ENCODE data around the gene BANF1.

BANF1 gene

GRCh38 chr11:65981101-65981740 lies 21.1 kb upstream of the BANF1 start:
- no peak overlapping the region for H3K27ac ChIP-seq (ENCODE audit: low read depth, low read length)
- no peak overlapping the region for H3K4me3 ChIP-seq (ENCODE audit: low read depth in 1 of 2, low read length in 2 of 2)
- no peak overlapping the region for H3K9ac ChIP-seq (ENCODE audit: low read length)
- no peaks in the 10 kb centered on the region for H3K9me3 ChIP-seq (ENCODE audit: low read length)
- H3K27me3 ChIP-seq (ENCODE audit: control insufficient read depth in 1 of 2, insufficient read depth in 2 of 2, low read length in 2 of 2), result no peaks in the 10 kb centered on the region
- H3K36me3 ChIP-seq (ENCODE audit: insufficient read depth, low read length), result peaks cover 15% of the 10 kb centered on the region
- no peaks in the 10 kb centered on the region for H3K4me1 ChIP-seq (ENCODE audit: insufficient read depth, low read length)

GRCh38 chr11:65981972-65982823 lies 20.1 kb upstream of the BANF1 start:
- Histone ChIP-seq H3K9me3 (ENCODE audit: low read length) (no peaks in the 10 kb centered on the region), H3K4me3 (ENCODE audit: low read depth in 1 of 2, low read length in 2 of 2) (no peak overlapping the region), H3K27ac (ENCODE audit: low read depth, low read length) (no peak overlapping the region), H3K4me1 (ENCODE audit: insufficient read depth, low read length) (no peaks in the 10 kb centered on the region), H3K36me3 (ENCODE audit: insufficient read depth, low read length) (peaks cover 7% of the 10 kb centered on the region), H3K9ac (ENCODE audit: low read length) (no peak overlapping the region), H3K27me3 (ENCODE audit: control insufficient read depth in 1 of 2, insufficient read depth in 2 of 2, low read length in 2 of 2) (no peaks in the 10 kb centered on the region)

- Histone ChIP-seq H3K9ac (ENCODE audit: low read length) (no peak overlapping the region), H3K27me3 (ENCODE audit: control insufficient read depth in 1 of 2, insufficient read depth in 2 of 2, low read length in 2 of 2) (no peaks in the 10 kb centered on the region), H3K9me3 (ENCODE audit: low read length) (no peaks in the 10 kb centered on the region), H3K27ac (ENCODE audit: low read depth, low read length) (no peak overlapping the region), H3K36me3 (ENCODE audit: insufficient read depth, low read length) (no peaks in the 10 kb centered on the region), H3K4me3 (ENCODE audit: low read depth in 1 of 2, low read length in 2 of 2) (no peak overlapping the region), H3K4me1 (ENCODE audit: insufficient read depth, low read length) (no peaks in the 10 kb centered on the region)
Measured at GRCh38 chr11:65982824-65983588, 19.3 kb upstream of the BANF1 start.

- no peaks in the 10 kb centered on the region for H3K27me3 ChIP-seq (ENCODE audit: control insufficient read depth in 1 of 2, insufficient read depth in 2 of 2, low read length in 2 of 2)
- no peak overlapping the region for H3K4me3 ChIP-seq (ENCODE audit: low read depth in 1 of 2, low read length in 2 of 2)
- H3K27ac ChIP-seq (ENCODE audit: low read depth, low read length), result no peak overlapping the region
- no peaks in the 10 kb centered on the region for H3K4me1 ChIP-seq (ENCODE audit: insufficient read depth, low read length)
- H3K9me3 ChIP-seq (ENCODE audit: low read length), result no peaks in the 10 kb centered on the region
- no peak overlapping the region for H3K9ac ChIP-seq (ENCODE audit: low read length)
- H3K36me3 ChIP-seq (ENCODE audit: insufficient read depth, low read length), result no peaks in the 10 kb centered on the region
Measured at GRCh38 chr11:65983589-65983987, 18.7 kb upstream of the BANF1 start.

GRCh38 chr11:65987336-65987735 lies 15.0 kb upstream of the BANF1 start:
- H3K27ac ChIP-seq (ENCODE audit: low read depth, low read length), result no peak overlapping the region
- H3K27me3 ChIP-seq (ENCODE audit: control insufficient read depth in 1 of 2, insufficient read depth in 2 of 2, low read length in 2 of 2), result no peaks in the 10 kb centered on the region
- no peak overlapping the region for H3K4me3 ChIP-seq (ENCODE audit: low read depth in 1 of 2, low read length in 2 of 2)
- H3K36me3 ChIP-seq (ENCODE audit: insufficient read depth, low read length), result no peaks in the 10 kb centered on the region
- no peaks in the 10 kb centered on the region for H3K4me1 ChIP-seq (ENCODE audit: insufficient read depth, low read length)
- H3K9ac ChIP-seq (ENCODE audit: low read length), result no peak overlapping the region
- H3K9me3 ChIP-seq (ENCODE audit: low read length), result no peaks in the 10 kb centered on the region

- no peak overlapping the region for H3K27ac ChIP-seq (ENCODE audit: low read depth, low read length)
- H3K9ac ChIP-seq (ENCODE audit: low read length), result no peak overlapping the region
- H3K4me1 ChIP-seq (ENCODE audit: insufficient read depth, low read length), result no peaks in the 10 kb centered on the region
- no peaks in the 10 kb centered on the region for H3K9me3 ChIP-seq (ENCODE audit: low read length)
- no peaks in the 10 kb centered on the region for H3K36me3 ChIP-seq (ENCODE audit: insufficient read depth, low read length)
- H3K27me3 ChIP-seq (ENCODE audit: control insufficient read depth in 1 of 2, insufficient read depth in 2 of 2, low read length in 2 of 2), result no peaks in the 10 kb centered on the region
- H3K4me3 ChIP-seq (ENCODE audit: low read depth in 1 of 2, low read length in 2 of 2), result no peak overlapping the region
Measured at GRCh38 chr11:65988791-65989592, 13.3 kb upstream of the BANF1 start.

GRCh38 chr11:65992056-65992455 lies 10.2 kb upstream of the BANF1 start:
- no peak overlapping the region for H3K9ac ChIP-seq (ENCODE audit: low read length)
- H3K36me3 ChIP-seq (ENCODE audit: insufficient read depth, low read length), result peaks cover 2% of the 10 kb centered on the region
- H3K27me3 ChIP-seq (ENCODE audit: control insufficient read depth in 1 of 2, insufficient read depth in 2 of 2, low read length in 2 of 2), result no peaks in the 10 kb centered on the region
- H3K4me3 ChIP-seq (ENCODE audit: low read depth in 1 of 2, low read length in 2 of 2), result no peak overlapping the region
- no peaks in the 10 kb centered on the region for H3K4me1 ChIP-seq (ENCODE audit: insufficient read depth, low read length)
- H3K27ac ChIP-seq (ENCODE audit: low read depth, low read length), result no peak overlapping the region
- no peaks in the 10 kb centered on the region for H3K9me3 ChIP-seq (ENCODE audit: low read length)

GRCh38 chr11:65997286-65997685 lies 5.0 kb upstream of the BANF1 start:
- no peaks in the 10 kb centered on the region for H3K9me3 ChIP-seq (ENCODE audit: low read length)

GRCh38 chr11:66002648-66003225 lies 434 bp downstream of the BANF1 start:
- Histone ChIP-seq H3K9me3 (ENCODE audit: low read length) (no peaks in the 10 kb centered on the region), H3K4me3 (ENCODE audit: low read depth in 1 of 2, low read length in 2 of 2) (peak overlapping the region; percentile 98 to 100), H3K27me3 (ENCODE audit: control insufficient read depth in 1 of 2, insufficient read depth in 2 of 2, low read length in 2 of 2) (no peaks in the 10 kb centered on the region), H3K9ac (ENCODE audit: low read length) (peak overlapping the region; percentile 62), H3K36me3 (ENCODE audit: insufficient read depth, low read length) (peaks cover 43% of the 10 kb centered on the region), H3K27ac (ENCODE audit: low read depth, low read length) (peak overlapping the region; percentile 93), H3K4me1 (ENCODE audit: insufficient read depth, low read length) (peaks cover 16% of the 10 kb centered on the region)

More at GRCh38 chr11:65997286-65997685, 5.0 kb upstream of the BANF1 start:
- Histone ChIP-seq H3K36me3 (ENCODE audit: insufficient read depth, low read length) (peaks cover 37% of the 10 kb centered on the region), H3K27ac (ENCODE audit: low read depth, low read length) (no peak overlapping the region), H3K9ac (ENCODE audit: low read length) (no peak overlapping the region), H3K4me1 (ENCODE audit: insufficient read depth, low read length) (peaks cover 8% of the 10 kb centered on the region), H3K27me3 (ENCODE audit: control insufficient read depth in 1 of 2, insufficient read depth in 2 of 2, low read length in 2 of 2) (no peaks in the 10 kb centered on the region), H3K4me3 (ENCODE audit: low read depth in 1 of 2, low read length in 2 of 2) (no peak overlapping the region)

- H3K36me3 ChIP-seq (ENCODE audit: insufficient read depth, low read length), result peaks cover 37% of the 10 kb centered on the region
Measured at GRCh38 chr11:66003291-66003690, 988 bp downstream of the BANF1 start.

More at GRCh38 chr11:66003291-66003690, 988 bp downstream of the BANF1 start:
- peak overlapping the region; percentile 98 to 100 for H3K4me3 ChIP-seq (ENCODE audit: low read depth in 1 of 2, low read length in 2 of 2)
- no peaks in the 10 kb centered on the region for H3K9me3 ChIP-seq (ENCODE audit: low read length)
- no peaks in the 10 kb centered on the region for H3K27me3 ChIP-seq (ENCODE audit: control insufficient read depth in 1 of 2, insufficient read depth in 2 of 2, low read length in 2 of 2)
- peaks cover 16% of the 10 kb centered on the region for H3K4me1 ChIP-seq (ENCODE audit: insufficient read depth, low read length)
- peak overlapping the region; percentile 62 for H3K9ac ChIP-seq (ENCODE audit: low read length)
- H3K27ac ChIP-seq (ENCODE audit: low read depth, low read length), result peak overlapping the region; percentile 93
